Measurements from ENCODE around the gene IQGAP2.

DNA sequence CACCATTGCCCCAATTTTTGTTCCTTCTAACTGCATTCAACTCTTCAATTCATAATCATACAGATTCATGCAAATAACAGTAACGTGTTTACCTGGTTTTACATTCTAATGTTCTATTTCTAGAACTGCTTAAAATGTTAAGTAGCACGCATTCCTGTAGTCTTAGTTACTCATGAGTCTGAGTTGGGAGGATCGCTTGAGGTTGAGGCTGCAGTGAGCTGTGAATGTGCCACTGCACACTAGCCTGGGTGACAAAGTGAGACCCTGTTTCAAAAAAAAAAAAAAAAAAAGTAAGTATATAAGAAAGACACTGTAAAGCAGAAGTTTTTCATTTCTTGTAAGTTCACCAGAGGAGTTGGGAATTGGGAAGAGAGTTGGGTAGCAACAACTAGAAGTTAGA lies 114.2 kb downstream of the IQGAP2 start:
- TF ChIP-seq YY1 (IDR thresholded peaks at IDR 0.05; ENCODE audit: insufficient read depth, insufficient read length) (no peak), SUZ12 (IDR thresholded peaks at IDR 0.05; ENCODE audit: extremely low read depth, insufficient read depth, insufficient read length) (no peak)
